PC-3 (cell line): ENCODE results near the gene ATP8A1. TPM values are rescaled to one million over a fixed set of nuclear protein-coding genes. Genes with fewer than 3 reads are reported as not detected.

Experiments used
- ATAC-seq: fragments of 200-7000 bp; cut with Tn5 transposase; 2 replicates; pipeline ENCODE4 v1.9.1; 2020; ENCODE audit warnings: mild to moderate bottlenecking, moderate library complexity
- BruUV-seq: library from RNA; stranded (reverse); fragments of 400-500 nt; replicated peaks from 2 replicates; lab custom pipeline; 2021; lab: Mats Ljungman, UMichigan
- CTCF ChIA-PET: fragments of 300-600 bp; sonication (Branson Sonifier 250); formaldehyde crosslinking; loops from one replicate; lab custom pipeline; 2022; ENCODE audit warnings: antibody characterized with exemption; lab: Charles Lee
- POLR2A ChIA-PET: fragments of 300-600 bp; sonication (Branson Sonifier 250); formaldehyde crosslinking; loops from one replicate; lab custom pipeline; 2022; ENCODE audit warnings: antibody characterized with exemption; ENCODE audit not compliant: unreplicated experiment; lab: Charles Lee
- DNase-seq: peaks from one replicate; pipeline ENCODE4 v3.0.0-alpha.2; 2015
- H2AFZ ChIP-seq: fragments of 300-600 bp; sonication (generic); 2 replicates; pipeline ENCODE4 v1.6.0; 2016; ENCODE audit warnings: antibody characterized with exemption, low read length
- H3F3A ChIP-seq: fragments of 300-600 bp; sonication (generic); one replicate; pipeline ENCODE4 v1.6.0; 2017; ENCODE audit warnings: antibody characterized with exemption, low read length, control low read depth, mild to moderate bottlenecking; ENCODE audit not compliant: unreplicated experiment
- H3K27ac ChIP-seq: fragments of 300-600 bp; sonication (generic); 2 replicates; pipeline ENCODE4 v1.5.1; 2016; ENCODE audit warnings: mild to moderate bottlenecking, low read length
- H3K27me3 ChIP-seq: fragments of 300-600 bp; sonication (generic); 2 replicates; pipeline ENCODE4 v1.6.1; 2016; ENCODE audit warnings: low read length, mixed read lengths
- H3K36me3 ChIP-seq: fragments of 300-600 bp; sonication (generic); 2 replicates; pipeline ENCODE4 v1.6.1; 2016; ENCODE audit warnings: low read depth, mixed run types, low read length, mixed read lengths
- H3K4me1 ChIP-seq: fragments of 300-600 bp; sonication (generic); 2 replicates; pipeline ENCODE4 v1.5.1; 2016; ENCODE audit warnings: low read length; ENCODE audit not compliant: insufficient read depth
- H3K4me2 ChIP-seq: fragments of 300-600 bp; sonication (generic); 2 replicates; pipeline ENCODE4 v1.6.0; 2016; ENCODE audit warnings: low read length
- H3K4me3 ChIP-seq: fragments of 300-600 bp; sonication (generic); 2 replicates; pipeline ENCODE4 v1.5.1; 2016; ENCODE audit warnings: mild to moderate bottlenecking, low read length, mixed read lengths
- H3K79me2 ChIP-seq: fragments of 300-600 bp; sonication (generic); 2 replicates; pipeline ENCODE4 v1.6.1; 2017; ENCODE audit warnings: low read length, mixed read lengths
- H3K9ac ChIP-seq: fragments of 300-600 bp; sonication (generic); 2 replicates; pipeline ENCODE4 v1.6.0; 2016; ENCODE audit warnings: mild to moderate bottlenecking, low read length
- H3K9me2 ChIP-seq: fragments of 300-600 bp; sonication (generic); replicated peaks from 2 replicates; pipeline ENCODE4 v1.6.1; 2016; ENCODE audit warnings: mixed run types, low read length, mixed read lengths
- H3K9me3 ChIP-seq: fragments of 300-600 bp; sonication (generic); 2 replicates; pipeline ENCODE4 v1.6.1; 2016; ENCODE audit warnings: low read length, mixed read lengths
- H4K20me1 ChIP-seq: fragments of 300-600 bp; sonication (generic); 2 replicates; pipeline ENCODE4 v1.6.1; 2016; ENCODE audit warnings: low read length, mixed read lengths
- CTCF ChIP-seq: fragments of 300-600 bp; sonication (generic); conservative IDR thresholded peaks from 2 replicates; pipeline ENCODE4 v1.5.1; 2017; ENCODE audit warnings: antibody characterized with exemption, low read depth, mild to moderate bottlenecking, low read length
- EZH2 ChIP-seq: fragments of 300-600 bp; sonication (generic); IDR thresholded peaks from one replicate; pipeline ENCODE4 v1.6.1; 2017; ENCODE audit warnings: antibody characterized with exemption, mild to moderate bottlenecking, low read length; ENCODE audit not compliant: unreplicated experiment
- EZH2phosphoT487 ChIP-seq: fragments of 300-600 bp; sonication (generic); IDR thresholded peaks from 2 replicates; pipeline ENCODE4 v1.6.1; 2018; ENCODE audit warnings: mild to moderate bottlenecking, antibody characterized with exemption, low read length, borderline replicate concordance
- intact Hi-C: fragments of 100-400 bp; cut with micrococcal nuclease; formaldehyde crosslinking; loops from 2 replicates; pipeline ENCODE4 v1.9.0; 2023
- total RNA-seq: library from RNA; depleted of rRNA; stranded (reverse); fragments of >200 nt; gene quantifications from 2 replicates; pipeline ENCODE4 v1.2.3, GENCODE V29; 2014

The ATP8A1 gene
- total RNA-seq, 1 experiment from 2014 or later, result 3.9 TPM

- H3K4me1 ChIP-seq, result peaks cover 7% of the 10 kb centered on the region; the same call in 1 of the 2 replicates
- ATAC-seq (no peak), DNase-seq (no peak)
- intact Hi-C loops, result no loop called here
- H3K27ac ChIP-seq, result no peak overlapping the region
- H3F3A ChIP-seq, result no peaks in the 10 kb centered on the region
- BruUV-seq, result no TSS peak
- H3K9me3 ChIP-seq, result no peaks in the 10 kb centered on the region
- no peak overlapping the region for H3K9ac ChIP-seq
- H4K20me1 ChIP-seq, result no peaks in the 10 kb centered on the region
- H3K36me3 ChIP-seq, result no peaks in the 10 kb centered on the region
- H3K4me3 ChIP-seq, result no peak overlapping the region
- TF ChIP-seq EZH2 (no peak), CTCF (no peak), EZH2phosphoT487 (no peak)
- H3K4me2 ChIP-seq, result no peak overlapping the region
- POLR2A ChIA-PET, result no interaction called here
- H3K27me3 ChIP-seq, result no peaks in the 10 kb centered on the region
- no peak overlapping the region for H2AFZ ChIP-seq
- no peaks in the 10 kb centered on the region for H3K9me2 ChIP-seq
- CTCF ChIA-PET, result no interaction called here
- no peaks in the 10 kb centered on the region for H3K79me2 ChIP-seq
These were observed 13.2 kb downstream of the ATP8A1 start for GRCh38 chr4:42643685-42644084.

GRCh38 chr4:42642845-42643615 lies 13.9 kb downstream of the ATP8A1 start:
- H4K20me1 ChIP-seq, result no peaks in the 10 kb centered on the region
- no peaks in the 10 kb centered on the region for H3K36me3 ChIP-seq
- no peak overlapping the region for H2AFZ ChIP-seq
- no peaks in the 10 kb centered on the region for H3K9me2 ChIP-seq
- no peak overlapping the region for H3K4me2 ChIP-seq
- no peak overlapping the region for H3K9ac ChIP-seq
- H3K27me3 ChIP-seq, result no peaks in the 10 kb centered on the region
- TF ChIP-seq EZH2 (no peak), CTCF (no peak), EZH2phosphoT487 (no peak)
- peaks cover 7% of the 10 kb centered on the region; the same call in 1 of the 2 replicates for H3K4me1 ChIP-seq
- ATAC-seq (no peak), DNase-seq (no peak)
- no peak overlapping the region for H3K27ac ChIP-seq
- ChIA-PET POLR2A (no interaction called here), CTCF (no interaction called here)
- no peaks in the 10 kb centered on the region for H3K79me2 ChIP-seq
- H3K9me3 ChIP-seq, result no peaks in the 10 kb centered on the region
- no peak overlapping the region for H3K4me3 ChIP-seq
- intact Hi-C loops, result no loop called here
- H3F3A ChIP-seq, result no peaks in the 10 kb centered on the region
- BruUV-seq, result no TSS peak
